ENCODE results near the gene CRHBP.
"Not testable (repeated sequence)": the region's sequence is repeated elsewhere in the genome, so short reads cannot be mapped to it uniquely, and the experiment has no call there.

CRHBP gene, protein sequence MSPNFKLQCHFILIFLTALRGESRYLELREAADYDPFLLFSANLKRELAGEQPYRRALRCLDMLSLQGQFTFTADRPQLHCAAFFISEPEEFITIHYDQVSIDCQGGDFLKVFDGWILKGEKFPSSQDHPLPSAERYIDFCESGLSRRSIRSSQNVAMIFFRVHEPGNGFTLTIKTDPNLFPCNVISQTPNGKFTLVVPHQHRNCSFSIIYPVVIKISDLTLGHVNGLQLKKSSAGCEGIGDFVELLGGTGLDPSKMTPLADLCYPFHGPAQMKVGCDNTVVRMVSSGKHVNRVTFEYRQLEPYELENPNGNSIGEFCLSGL

GRCh38 chr5:76952795-76953536, at the start of gene CRHBP:
TSS of gene CRHBP (plus strand) at chr5:76953045. CDS start at chr5:76953135, 90 bp downstream.
- Histone ChIP-seq H3K4me1 (no peaks in the 10 kb centered on the region), H3K4me2 (no peak within 1 kb of the TSS), H4K20me1 (no peaks in the 10 kb centered on the region), H3K27me3 (no peaks in the 10 kb centered on the region), H3K4me3 (no peak within 1 kb of the TSS), H3K9ac (no peak within 1 kb of the TSS), H3K36me3 (no peaks in the 10 kb centered on the region), H3K27ac (no peak within 1 kb of the TSS), H3K9me3 (peaks cover 18% of the 10 kb centered on the region)
- TF ChIP-seq Cebpa-rat (IDR thresholded peaks at IDR 0.05): no peak

- no peak overlapping the region for H3K4me2 ChIP-seq
- no peaks in the 10 kb centered on the region for H3K4me1 ChIP-seq
- no peaks in the 10 kb centered on the region for H3K27me3 ChIP-seq
- H3K9ac ChIP-seq: no peak overlapping the region
- H3K27ac ChIP-seq: no peak overlapping the region
- no peaks in the 10 kb centered on the region for H4K20me1 ChIP-seq
- H3K36me3 ChIP-seq: no peaks in the 10 kb centered on the region
- no peak overlapping the region for H3K4me3 ChIP-seq
- peaks cover 10% of the 10 kb centered on the region; the same call in 1 of the 2 replicates for H3K9me3 ChIP-seq
- no peak for TF ChIP-seq Cebpa-rat (IDR thresholded peaks at IDR 0.05)
Measured at GRCh38 chr5:76908166-76908565, 44.7 kb upstream of the CRHBP start.

GRCh38 chr5:76910344-76910933, 42.4 kb upstream of the CRHBP start:
- peaks cover 21% of the 10 kb centered on the region for H3K9me3 ChIP-seq
- not testable (repeated sequence) for H3K36me3 ChIP-seq, H3K4me3 ChIP-seq, H3K27ac ChIP-seq, H3K4me1 ChIP-seq, H3K4me2 ChIP-seq, H4K20me1 ChIP-seq, H3K27me3 ChIP-seq, H3K9ac ChIP-seq

DNA sequence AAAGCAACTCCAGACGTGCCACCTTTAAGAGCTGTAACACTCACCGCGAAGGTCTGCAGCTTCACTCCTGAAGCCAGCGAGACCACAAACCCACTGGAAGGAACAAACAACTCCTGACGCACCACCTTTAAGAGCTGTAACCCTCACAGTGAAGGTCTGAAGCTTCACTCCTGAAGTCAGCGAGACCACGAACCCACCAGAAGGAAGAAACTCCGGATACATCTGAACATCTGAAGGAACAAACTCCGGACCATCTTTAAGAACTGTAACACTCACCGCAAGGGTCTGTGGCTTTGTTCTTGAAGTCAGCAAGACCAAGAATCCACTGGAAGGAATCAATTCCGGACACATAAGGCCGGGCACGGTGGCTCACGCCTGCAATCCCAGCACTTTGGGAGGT, 38.2 kb upstream of the CRHBP start:
- peaks cover 26% of the 10 kb centered on the region for H3K9me3 ChIP-seq
- H3K27me3 ChIP-seq, H3K4me3 ChIP-seq, H3K36me3 ChIP-seq, H3K27ac ChIP-seq, H3K4me1 ChIP-seq, H3K9ac ChIP-seq, H4K20me1 ChIP-seq, H3K4me2 ChIP-seq: not testable (repeated sequence)

DNA sequence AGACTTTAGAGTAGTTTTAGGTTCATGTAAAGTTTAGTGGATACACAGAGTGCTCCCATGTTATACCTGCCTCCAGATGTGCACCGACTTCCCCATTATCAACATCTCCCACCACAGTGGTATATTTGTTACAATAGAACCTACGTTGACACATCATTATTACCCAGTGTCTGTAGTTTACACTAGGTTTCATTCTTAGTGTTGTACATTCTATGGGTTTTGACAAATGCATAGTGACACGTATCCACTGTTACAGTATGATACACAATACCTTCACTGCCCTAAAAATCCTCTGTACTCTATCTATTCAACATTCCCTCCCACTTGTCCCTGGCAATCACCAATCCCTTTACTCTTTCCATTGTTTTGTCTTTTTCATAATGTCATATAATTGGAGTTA, 34.3 kb upstream of the CRHBP start:
- no peak for TF ChIP-seq Cebpa-rat (IDR thresholded peaks at IDR 0.05)
- Histone ChIP-seq H3K9ac (no peak overlapping the region), H3K4me2 (no peak overlapping the region), H3K36me3 (no peaks in the 10 kb centered on the region), H3K27me3 (no peaks in the 10 kb centered on the region), H3K4me1 (no peaks in the 10 kb centered on the region), H4K20me1 (no peaks in the 10 kb centered on the region), H3K27ac (no peak overlapping the region), H3K9me3 (peaks cover 24% of the 10 kb centered on the region), H3K4me3 (no peak overlapping the region)

DNA sequence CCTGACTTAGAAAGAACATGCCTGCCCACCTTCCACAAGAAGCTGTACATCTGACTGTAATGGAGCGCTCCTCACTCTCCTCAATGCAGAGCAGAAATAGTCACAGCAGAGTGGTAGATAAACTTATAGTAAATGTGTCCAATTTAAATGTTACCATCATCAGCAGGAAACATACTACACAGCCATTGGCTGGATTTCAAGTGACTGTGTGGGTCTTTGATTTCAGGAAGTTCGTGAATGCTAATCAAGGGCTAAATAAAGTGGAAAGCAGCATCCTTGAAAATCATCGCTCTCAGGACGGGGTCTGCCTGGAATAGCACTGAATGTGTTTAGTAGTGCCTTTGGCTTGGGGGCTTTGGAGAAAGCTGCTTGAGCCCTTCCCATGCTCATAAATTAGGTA, 32.4 kb upstream of the CRHBP start:
- H3K9ac ChIP-seq: no peak overlapping the region
- no peak for TF ChIP-seq Cebpa-rat (IDR thresholded peaks at IDR 0.05)
- H3K36me3 ChIP-seq: no peaks in the 10 kb centered on the region
- no peaks in the 10 kb centered on the region for H4K20me1 ChIP-seq
- H3K27ac ChIP-seq: no peak overlapping the region
- H3K4me3 ChIP-seq: no peak overlapping the region
- no peak overlapping the region for H3K4me2 ChIP-seq
- no peaks in the 10 kb centered on the region for H3K27me3 ChIP-seq
- H3K9me3 ChIP-seq: 0 out of 2 replicates have a peak, but pooled peaks cover 4% of the 10 kb centered on the region
- H3K4me1 ChIP-seq: no peaks in the 10 kb centered on the region

GRCh38 chr5:76926329-76927105, 26.3 kb upstream of the CRHBP start:
- TF ChIP-seq Cebpa-rat (IDR thresholded peaks at IDR 0.05): no peak
- Histone ChIP-seq H3K27ac (no peak overlapping the region), H3K36me3 (no peaks in the 10 kb centered on the region), H3K9me3 (no peaks in the 10 kb centered on the region), H3K4me2 (no peak overlapping the region), H3K9ac (no peak overlapping the region), H3K27me3 (no peaks in the 10 kb centered on the region), H3K4me3 (no peak overlapping the region), H3K4me1 (no peaks in the 10 kb centered on the region), H4K20me1 (no peaks in the 10 kb centered on the region)

GRCh38 chr5:76927961-76928360, 24.9 kb upstream of the CRHBP start:
- Histone ChIP-seq H3K4me3 (no peak overlapping the region), H3K27ac (no peak overlapping the region), H3K9ac (no peak overlapping the region), H3K4me1 (no peaks in the 10 kb centered on the region), H4K20me1 (no peaks in the 10 kb centered on the region), H3K4me2 (no peak overlapping the region), H3K27me3 (no peaks in the 10 kb centered on the region), H3K36me3 (no peaks in the 10 kb centered on the region), H3K9me3 (no peaks in the 10 kb centered on the region)
- TF ChIP-seq Cebpa-rat (IDR thresholded peaks at IDR 0.05): no peak

DNA sequence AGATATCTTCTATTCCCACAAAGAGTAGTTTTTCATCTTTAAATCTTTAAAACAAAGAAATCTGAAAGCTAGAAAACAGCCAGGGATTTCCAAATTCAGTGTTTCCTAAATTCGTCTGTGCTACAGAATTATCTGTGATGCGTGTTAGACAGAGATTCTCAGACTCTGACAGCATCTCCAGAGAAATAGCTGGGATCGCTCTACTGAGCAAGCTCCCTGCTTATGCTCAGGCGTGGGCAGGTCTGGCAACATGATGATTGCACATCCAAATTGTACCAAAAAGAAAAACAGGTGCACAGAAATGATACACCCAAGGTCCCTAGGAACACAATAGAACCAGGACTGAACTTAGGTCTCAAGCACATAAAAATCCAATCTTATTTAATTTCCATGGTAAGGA, 22.8 kb upstream of the CRHBP start:
- no peak overlapping the region for H3K4me3 ChIP-seq
- no peaks in the 10 kb centered on the region for H3K36me3 ChIP-seq
- H3K9me3 ChIP-seq: no peaks in the 10 kb centered on the region
- H3K27ac ChIP-seq: no peak overlapping the region
- H4K20me1 ChIP-seq: no peaks in the 10 kb centered on the region
- H3K4me2 ChIP-seq: no peak overlapping the region
- TF ChIP-seq Cebpa-rat (IDR thresholded peaks at IDR 0.05): no peak
- no peaks in the 10 kb centered on the region for H3K4me1 ChIP-seq
- H3K27me3 ChIP-seq: no peaks in the 10 kb centered on the region
- no peak overlapping the region for H3K9ac ChIP-seq

DNA sequence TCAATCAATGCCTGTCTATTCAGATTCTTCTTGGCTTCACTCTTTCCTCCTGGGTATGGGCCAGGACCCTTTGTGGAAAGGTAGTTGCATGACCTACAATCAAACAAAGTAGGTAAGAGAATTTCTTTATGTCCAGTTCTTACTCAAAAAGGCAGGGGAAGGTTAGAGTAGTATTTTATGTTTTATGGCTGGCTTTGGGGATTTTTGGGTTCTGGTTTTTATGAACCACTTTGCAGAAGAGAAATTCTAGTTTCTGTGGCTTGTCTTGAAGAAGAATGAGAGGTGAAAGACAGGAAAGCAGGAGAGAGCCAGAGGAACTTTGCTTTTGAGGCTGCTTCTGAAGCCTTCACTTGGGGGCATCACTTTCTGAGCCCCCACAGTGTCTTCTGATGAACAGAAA, 14.7 kb upstream of the CRHBP start:
- no peak overlapping the region for H3K4me3 ChIP-seq
- no peaks in the 10 kb centered on the region for H3K27me3 ChIP-seq
- no peak overlapping the region for H3K27ac ChIP-seq
- no peak overlapping the region for H3K4me2 ChIP-seq
- H3K9me3 ChIP-seq: no peaks in the 10 kb centered on the region
- no peaks in the 10 kb centered on the region for H3K4me1 ChIP-seq
- no peak overlapping the region for H3K9ac ChIP-seq
- H4K20me1 ChIP-seq: no peaks in the 10 kb centered on the region
- H3K36me3 ChIP-seq: no peaks in the 10 kb centered on the region
- TF ChIP-seq Cebpa-rat (IDR thresholded peaks at IDR 0.05): no peak

Measured in BLaER1 (cell line).